HG02938 (cell line): ENCODE results near the gene APOBEC3B.
"Not testable (repeated sequence)": the region's sequence is repeated elsewhere in the genome, so short reads cannot be mapped to it uniquely, and the experiment has no call there.

Experiments used
- ATAC-seq: cut with Tn5 transposase; IDR thresholded peaks from one replicate; pipeline ENCODE4 v1.9.1; 2021; ENCODE audit warnings: mild to moderate bottlenecking, moderate library complexity; ENCODE audit not compliant: unreplicated experiment

APOBEC3B gene

DNA sequence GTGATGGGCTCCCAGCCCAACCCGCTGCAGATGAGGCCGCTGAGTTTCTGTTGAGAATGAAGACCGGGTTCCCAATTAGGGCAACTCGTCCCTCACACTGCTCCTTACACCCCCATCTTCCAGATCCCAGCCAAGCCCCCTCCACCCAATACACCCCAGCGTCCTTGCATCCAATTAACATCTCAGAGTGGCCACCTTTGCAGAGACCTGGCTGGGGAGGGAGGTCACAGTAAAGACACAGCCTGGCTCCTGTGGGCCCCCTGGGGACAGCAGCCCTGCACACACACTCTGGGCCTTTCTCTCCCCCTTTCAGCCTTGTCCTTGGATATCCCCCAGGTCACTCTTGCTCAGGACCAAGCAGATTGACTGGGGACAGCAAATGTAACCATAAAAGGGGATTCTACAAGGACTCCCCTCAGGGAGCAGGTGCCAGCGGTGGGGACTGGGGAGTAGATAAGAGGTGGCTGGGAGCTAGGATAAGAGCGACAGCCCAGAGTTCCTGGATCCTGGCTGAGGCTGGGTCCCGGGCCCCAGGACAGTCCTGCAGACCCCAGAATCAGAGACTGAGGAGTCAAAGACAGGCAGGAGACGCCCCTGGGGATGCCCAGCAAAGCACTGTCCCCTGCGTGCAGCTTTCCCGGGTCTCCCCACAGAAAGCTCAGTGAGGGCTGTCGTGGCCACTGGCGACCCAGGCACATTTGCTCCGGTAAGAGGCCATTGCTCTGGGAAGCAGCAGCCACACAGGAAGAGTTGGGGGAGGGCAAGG lies 16.4 kb upstream of the APOBEC3B start:
- no peak for ATAC-seq

DNA sequence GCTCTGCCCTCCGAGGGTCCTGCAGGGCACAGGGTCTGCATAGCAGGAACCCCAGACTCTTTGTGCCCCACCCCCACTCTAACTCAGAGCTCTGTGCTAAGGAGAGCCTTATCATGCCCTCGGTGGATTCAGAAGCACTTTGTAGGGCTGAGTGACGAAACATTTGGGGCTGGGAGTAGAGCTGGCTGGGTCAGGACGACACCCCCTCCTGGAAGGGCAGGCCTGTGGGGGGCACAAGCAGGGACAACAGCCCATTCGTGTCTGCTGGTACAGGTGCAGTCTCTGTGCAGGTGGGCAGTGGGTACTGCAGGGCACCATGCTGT lies 15.8 kb upstream of the APOBEC3B start:
- ATAC-seq: no peak

DNA sequence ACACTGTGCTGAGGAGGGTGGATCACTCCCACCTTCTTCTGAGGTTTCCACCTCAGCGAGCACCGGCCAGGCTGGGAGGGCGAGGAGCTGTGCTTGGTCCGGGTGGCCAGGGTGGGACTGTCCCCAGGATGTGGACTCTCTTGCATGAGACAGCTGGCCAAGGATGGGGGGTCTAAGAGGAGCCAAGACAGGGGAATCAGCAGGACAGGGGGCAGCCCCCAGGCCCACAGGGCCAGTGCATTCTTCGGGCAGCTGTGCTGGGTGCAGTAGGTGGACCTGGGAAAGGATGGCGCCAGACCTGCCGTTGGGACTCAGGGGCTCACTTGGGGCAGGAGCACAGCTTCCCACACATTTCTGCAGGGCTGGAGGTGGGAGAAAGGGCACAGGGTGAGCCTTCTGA lies 15.2 kb upstream of the APOBEC3B start:
- ATAC-seq: no peak

DNA sequence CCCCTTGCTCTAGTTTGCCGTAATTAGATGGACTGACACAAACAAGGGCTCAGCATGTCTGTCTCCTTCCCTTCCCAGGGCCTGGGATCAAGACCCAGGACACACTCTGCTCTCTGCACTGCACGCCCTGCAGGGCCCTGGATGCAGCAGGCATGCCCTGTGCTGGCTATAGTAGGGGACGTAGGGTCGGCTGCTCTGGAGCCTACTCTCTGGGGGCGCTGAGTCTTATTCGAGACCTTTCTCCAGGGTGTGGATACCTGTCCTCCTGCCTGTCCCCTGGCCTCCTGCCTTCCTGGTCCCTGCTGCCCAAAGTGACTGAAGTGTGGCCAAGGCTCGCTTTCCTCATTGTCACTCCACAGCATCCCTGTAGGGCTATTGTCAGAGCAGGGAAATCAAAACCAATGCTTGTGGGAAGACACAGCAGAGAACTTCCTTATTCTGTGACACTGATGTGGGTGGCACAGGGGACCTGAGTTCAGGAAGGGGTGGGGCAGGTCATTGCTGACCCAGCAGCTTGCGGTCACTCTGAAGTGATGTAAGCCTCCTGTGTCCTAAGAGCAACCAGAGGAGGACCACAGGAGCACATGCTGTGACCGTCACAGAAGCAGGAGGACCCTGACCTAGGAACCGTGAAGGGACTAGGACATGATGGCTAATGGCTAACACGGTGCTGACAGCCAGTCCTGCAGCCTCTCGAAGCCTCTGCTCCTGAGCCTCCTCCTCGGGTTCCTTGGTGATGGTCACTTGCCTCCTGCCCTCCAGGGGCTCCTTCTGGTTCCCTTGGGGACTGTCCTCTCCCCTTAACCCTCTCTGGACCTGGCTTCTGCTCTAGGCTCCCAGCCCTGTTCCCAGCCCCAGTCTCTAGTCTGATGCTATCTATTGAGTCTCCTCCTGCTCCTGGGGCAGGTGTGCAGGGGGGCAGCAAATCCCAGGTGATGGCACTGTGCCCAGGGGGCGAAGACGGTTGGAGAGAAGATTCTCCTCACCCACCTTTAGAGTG lies 14.4 kb upstream of the APOBEC3B start:
- no peak for ATAC-seq

DNA sequence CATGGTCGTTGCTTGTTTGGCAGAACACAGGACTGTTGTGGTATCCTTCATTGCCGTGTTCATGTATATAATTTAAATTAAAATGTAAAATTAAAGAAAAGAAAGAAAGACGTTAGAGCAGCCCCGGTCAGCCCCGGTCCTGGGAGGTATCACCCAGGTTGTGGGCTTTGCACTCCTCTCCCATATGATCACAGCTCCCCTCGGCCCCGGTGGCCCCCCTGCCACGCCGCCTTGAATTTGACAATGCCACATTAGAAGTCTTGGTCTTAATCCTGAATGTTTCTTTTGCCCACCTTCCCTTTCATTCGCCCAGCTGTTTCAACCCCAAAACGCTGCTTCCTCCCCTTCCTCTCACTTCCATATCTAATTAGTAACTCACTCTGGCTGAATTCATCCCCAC lies 13.3 kb upstream of the APOBEC3B start:
- ATAC-seq: no peak

DNA sequence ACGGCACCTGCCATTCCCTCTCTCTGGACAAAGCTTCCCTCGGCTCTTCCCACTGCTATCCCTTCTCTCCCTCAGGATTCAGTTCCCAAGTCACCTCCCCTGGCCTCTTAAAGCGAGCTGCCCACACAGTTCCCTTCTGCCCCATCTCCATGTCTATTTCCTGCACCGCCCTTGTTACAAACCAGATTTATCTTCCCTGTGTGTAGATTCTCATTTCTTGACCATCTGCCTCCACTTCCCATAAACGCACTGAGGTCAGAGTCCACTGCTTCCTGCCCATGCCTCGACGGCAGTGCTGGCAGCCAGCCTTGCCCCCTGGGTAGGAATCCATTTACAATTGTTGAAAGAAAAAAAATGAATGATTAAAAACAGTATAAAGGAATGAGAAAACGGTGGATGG lies 11.6 kb upstream of the APOBEC3B start:
- no peak for ATAC-seq

DNA sequence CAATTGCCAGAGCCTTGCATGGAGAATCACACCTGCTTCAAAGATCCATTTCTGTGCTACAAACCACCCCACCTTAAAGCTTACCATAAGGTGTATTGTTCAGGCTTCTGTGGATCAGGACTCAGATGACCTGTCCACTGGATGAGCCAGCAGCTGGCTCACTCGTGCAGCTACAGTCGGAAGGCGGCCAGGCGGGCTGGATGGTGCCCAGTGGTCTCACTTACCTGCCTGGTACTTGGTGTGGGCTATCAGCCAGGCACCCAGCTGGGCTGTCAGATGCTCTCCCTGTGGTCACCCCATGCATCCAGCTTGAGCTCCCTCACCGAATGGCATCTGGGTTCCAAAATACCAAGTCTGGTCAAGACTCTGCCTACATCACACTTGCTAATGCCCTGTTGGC lies 10.9 kb upstream of the APOBEC3B start:
- no peak for ATAC-seq

DNA sequence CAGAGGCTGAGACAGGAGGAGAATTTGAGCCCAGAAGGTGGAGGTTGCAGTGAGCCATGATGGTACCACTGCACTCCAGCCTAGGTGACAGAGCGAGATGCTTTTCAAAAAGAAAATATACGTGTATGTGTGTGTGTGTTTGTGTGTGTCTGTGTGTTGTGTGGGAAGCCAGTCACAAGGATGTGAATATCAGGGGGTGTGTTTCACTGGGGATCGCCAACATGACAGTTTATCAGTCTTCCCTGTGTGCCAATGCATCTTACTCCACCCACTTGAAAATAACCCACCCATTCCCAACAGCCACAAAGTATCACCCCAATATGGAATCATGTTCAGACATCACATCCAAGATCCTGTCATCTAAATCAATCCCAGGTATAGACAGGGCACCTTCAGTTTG lies 10.4 kb upstream of the APOBEC3B start:
- ATAC-seq: no peak

DNA sequence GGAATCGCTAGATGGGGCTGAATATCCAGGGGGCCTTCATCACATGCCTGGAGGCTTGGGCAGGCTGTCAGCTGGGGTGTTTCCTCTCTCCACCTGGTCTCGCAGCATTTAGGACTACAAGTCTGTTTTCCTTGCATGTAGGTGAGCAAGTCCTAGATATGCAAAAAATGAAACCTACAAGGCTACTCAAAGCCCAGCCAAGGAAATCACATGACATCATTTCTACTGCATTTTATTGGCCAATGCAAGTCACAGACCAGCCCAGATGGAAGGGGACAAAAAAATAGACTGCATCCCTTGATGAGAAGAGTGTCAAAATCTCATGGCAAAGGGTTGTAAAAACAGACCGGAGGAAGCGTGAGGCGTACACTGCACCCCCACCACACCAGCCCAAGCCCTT lies 9.6 kb upstream of the APOBEC3B start:
- no peak for ATAC-seq

DNA sequence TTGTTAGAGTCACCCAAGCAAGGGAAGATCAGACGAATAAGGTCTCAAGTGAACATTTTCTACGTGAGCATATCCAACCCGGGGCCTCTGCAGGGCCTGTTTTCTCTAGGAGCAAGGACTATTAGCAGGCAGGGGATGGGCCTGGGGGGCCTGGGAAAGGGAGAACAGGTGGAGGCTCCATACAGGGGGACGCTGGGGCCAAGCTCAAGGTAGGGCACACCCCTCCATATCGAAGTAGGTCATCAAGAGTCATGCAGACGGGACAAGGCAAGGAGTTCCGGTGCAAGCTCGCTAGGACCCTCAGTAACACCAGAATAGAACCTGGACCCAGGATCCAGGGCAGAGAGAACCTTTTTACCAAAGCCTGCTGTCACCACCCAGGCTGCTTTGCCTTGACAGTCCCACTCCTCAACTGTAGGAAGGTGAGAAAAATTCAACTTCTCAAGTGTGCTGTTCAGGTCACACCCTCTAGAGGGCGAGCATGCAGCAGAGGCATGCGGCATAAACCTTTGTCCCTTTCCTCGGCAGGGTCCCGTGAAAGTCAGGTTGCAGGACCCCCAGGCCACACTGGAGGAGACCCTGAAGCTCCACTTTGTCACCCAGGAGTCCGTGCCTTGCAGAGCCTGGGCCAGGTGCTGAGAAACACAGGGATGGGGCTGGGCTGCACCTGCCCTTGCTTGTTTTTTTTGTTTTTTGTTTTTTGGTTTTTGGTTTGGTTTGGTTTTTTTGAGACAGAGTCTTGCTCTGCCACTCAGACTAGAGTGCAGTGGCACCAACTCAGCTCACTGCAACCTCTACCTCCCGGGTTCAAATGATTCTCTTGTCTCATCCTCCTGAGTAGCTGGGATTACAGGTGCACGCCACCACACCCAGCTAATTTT lies 8.6 kb upstream of the APOBEC3B start:
- ATAC-seq: no peak

DNA sequence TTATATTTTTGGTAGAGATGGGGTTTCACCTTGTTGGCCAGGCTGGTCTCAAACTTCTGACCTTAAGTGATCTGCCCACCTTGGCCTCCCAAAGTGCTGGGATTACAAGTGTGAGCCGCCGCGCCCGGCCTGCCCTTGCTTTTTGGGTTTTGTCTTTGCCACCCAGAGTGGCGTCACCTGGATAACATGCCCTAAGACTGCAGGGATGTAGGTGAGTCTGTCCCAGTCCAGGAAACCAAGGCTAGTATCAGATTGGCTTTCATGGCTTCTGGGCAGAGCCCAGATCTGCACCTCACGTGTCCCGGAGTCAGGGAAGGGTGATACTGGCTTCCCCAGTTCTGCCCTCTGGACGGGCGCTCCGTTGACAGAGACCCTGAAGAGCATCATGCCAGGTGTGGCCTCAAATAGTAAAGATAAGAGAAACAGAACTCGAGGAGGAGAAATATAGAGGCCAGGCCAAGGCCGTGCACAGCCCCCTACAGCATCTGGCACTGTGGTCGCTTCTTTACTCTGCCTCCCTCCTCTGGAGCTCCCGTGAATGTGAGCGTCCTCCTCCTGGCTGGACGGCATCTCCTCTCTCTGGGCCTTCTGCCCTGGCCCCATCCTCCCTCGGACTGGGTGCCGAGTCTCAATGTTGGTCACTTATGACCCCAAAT lies 7.8 kb upstream of the APOBEC3B start:
- ATAC-seq: no peak

DNA sequence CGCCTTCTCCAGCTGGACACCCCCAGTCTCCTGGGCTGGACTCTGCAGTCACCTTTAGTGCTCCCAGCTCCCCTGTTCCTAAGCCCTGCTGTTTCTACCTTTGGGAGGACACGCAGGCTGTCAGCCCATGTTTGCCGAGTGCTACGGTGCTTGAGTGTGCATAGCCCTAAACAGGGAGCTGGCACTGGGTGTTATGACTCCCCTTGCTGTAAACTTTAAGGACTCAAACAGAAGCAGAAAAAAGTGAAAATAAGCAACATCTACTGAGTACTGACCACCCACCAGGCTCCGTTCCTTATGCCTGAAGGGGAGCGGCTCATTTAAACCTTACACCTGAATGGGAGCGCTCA lies 7.3 kb upstream of the APOBEC3B start:
- no peak for ATAC-seq

DNA sequence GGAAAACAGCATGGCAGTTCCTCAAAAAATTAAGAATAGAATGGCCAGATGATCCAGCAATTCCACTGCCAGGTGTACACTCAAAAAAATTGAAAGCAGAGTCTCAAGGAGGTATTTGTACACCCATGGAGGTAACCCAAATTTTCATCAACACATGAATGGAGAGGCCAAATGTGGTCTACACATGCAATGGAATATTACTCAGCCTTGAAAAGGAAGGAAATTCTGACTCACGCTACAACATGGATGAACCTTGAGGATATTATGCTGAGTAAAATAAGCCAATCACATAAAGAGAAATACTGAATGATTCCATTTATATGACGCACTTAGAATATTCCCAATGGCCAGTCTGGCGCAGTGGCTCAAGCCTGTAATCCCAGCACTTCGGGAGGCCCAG lies 4.9 kb upstream of the APOBEC3B start:
- not testable (repeated sequence) for ATAC-seq

DNA sequence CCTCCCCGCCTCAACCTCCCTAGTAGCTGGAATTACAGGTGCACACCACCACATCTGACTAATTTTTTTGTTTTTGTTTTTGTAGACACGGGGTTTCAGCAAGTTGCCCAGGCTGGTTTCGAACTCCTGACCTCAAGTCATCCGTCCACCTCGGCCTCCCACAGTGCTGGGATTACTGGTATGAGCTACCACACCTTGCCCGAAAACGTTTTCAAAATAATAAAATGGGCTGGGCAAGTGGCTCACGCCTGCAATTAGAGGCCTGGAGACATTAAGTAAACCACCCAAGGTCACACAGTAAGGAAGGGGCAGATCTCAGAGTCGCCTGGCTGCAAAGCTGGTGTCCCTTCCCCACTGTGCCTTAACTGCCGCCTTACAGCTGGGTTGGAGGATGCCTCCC lies 1.6 kb upstream of the APOBEC3B start:
- not testable (repeated sequence) for ATAC-seq

DNA sequence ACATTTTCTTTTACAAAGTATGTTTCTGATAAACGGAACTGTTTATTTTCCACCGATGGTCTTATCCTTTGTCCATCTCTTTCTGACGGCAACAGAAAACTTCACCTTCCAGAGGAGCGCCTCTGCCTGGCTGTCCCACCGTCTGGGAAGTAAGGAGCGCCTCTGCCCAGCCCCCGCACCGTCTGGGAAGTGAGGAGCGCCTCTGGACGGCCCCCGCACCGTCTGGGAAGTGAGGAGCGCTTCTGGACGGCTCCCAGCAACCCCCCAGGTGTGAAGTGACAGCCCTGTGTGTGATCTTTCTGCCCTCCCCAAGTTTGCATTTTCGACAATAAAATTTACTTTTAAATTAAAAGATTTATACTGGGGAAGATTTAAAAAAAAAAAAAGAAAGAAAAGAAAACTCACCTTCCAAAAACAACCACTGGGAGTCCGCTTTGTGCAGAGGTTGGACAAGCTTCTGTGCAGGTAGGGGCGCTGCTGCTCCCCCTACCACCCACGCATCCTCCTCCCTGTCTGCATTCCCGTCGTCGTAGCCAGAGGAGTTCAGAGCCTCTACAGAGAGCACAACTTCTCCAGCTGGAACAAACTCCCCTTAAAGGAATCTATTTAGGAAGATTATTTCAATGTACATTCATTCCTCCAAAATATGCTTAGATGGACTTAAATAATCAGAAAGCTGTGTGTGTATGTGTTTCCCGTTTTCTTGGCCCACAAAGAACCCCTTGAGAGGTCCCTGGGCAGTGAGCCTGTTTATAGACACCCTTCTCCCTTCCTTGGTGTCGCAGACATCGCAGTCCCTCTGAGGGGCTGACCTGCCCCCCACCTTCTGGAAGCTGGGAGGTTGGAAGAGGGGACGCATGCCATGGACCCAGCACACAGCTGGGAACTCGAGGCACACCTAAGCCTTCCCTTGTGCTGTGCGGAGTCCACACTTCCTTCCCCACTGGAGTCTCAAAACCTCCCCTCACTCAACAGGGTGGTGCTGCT lies 849 bp upstream of the APOBEC3B start:
- no peak for ATAC-seq

DNA sequence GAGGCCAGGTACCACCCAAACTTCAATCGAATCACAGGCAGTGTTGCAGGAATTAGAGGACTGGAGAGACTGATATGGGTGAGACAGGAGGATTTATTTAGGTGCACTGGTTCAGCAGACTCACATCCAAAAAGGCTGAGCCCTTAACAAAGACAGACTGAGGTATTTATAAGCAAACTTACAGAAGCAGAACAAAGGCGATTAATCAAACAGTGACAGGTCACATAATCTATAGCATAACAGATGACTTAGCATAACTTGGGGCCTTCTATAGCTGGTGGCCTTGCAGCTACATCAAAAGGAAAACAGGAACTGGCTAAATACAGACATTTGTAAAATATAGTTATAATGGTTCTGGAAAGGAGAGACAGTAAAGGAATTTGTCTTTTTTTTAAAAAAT lies 2.1 kb downstream of the APOBEC3B start:
- ATAC-seq: no peak

DNA sequence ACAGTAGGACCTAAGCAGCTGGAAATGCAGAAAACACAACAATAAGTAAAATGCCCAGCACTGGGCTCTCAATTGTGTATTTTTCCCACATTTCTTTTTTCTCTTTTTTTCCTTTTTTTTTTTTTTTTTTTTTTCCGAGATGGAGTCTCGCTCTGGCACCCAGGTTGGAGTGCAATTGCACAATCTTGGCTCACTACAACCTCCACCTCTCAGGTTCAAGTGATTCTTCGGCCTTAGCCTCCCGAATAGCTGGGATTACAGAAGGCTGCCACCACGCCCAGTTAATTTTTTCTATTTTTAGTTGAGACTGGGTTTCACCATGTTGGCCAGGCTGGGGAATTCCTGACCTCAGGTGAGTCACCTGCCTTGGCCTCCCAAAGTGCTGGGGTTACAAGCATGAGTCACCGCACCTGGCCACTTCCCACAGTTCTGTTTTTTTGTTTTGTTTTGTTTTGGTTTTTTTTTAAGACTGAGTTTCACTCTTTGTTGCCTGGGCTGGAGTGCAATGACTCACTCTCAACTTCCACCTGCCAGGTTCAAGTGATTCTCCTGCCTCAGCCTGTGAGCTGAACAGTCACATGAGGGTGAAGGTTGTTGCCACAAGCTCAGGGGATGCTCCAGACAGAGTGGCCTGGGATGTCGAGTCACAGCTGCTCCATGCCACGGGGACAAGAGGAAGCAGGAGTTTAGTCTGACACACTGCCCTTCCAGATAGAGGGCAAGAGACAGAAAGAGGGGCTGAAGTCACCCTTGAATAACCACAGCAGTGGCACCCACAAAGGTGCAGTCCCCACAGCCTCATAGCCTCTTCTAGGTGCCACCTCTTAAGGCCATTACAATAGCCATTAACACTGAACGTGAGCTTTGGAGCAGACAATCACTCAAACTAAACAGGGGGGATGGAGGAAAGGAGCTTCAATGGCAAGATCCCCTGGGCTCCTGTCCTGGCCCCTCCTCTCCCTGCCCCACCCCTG lies 2.9 kb downstream of the APOBEC3B start:
- ATAC-seq: peak; percentile 65

DNA sequence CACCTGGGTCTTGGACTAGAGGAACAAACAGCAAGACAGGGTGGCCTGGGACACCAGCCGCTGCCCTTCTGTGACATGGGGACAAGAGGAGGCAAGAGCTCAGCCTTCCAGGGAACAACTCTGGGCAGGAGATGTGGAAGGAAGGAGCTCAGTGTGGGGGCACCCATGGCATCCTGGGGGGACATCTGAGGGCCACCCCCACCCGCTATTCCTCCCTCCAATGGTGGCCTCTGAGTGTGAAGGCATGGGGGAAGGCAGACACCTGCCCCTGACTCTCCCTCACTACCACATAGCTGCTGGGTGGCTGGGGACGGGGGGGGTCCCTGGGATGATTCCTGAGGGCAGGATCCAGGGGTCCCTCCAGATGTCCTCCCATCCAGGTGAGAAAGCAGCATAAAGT lies 4.5 kb downstream of the APOBEC3B start:
- no peak for ATAC-seq
